Astrocyte of the spinal cord (primary cell): ENCODE measurements around the gene HIGD1C.
"Not testable (repeated sequence)": the region's sequence is repeated elsewhere in the genome, so short reads cannot be mapped to it uniquely, and the experiment has no call there.

Experiments
- DNase-seq: peaks from one replicate; pipeline ENCODE4 v3.0.0; 2011; ENCODE audit warnings: low read depth, low spot score
- H3K4me3 ChIP-seq: 2 replicates; pipeline ENCODE4 v1.5.1; 2011; ENCODE audit warnings: low read depth, mild to moderate bottlenecking, low read length, moderate library complexity
- in situ Hi-C: cut with HindIII; loops from 2 replicates; pipeline ENCODE4 v1.10.0; 2017; ENCODE audit warnings: low sequenced_read_pairs
- TF ChIP-seq, protein P1 (sequence below): IDR thresholded peaks from 2 replicates; pipeline ENCODE4 v1.5.1; 2012; ENCODE audit warnings: low read depth, mild to moderate bottlenecking, low read length, inconsistent platforms

HIGD1C gene

DNA sequence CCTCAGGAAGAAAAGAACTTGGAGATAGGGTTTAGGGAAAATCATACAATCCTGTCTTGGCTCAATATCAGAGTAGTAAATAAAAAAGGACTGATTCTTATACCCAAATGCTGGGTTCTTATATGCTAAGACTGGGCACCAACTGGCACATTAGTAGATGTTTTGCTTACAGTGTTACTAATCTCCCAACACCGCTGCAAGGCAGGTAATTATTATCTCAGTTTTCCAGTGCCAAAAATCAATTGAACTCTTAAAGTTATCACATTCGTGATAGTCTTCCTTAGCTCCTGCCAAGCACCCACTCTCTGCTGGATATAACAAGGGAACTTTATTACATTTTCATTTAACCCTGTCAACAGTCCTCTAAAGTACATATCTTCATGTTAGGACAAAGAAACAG, 25.0 kb upstream of the HIGD1C start:
- TF ChIP-seq, protein P1, sequence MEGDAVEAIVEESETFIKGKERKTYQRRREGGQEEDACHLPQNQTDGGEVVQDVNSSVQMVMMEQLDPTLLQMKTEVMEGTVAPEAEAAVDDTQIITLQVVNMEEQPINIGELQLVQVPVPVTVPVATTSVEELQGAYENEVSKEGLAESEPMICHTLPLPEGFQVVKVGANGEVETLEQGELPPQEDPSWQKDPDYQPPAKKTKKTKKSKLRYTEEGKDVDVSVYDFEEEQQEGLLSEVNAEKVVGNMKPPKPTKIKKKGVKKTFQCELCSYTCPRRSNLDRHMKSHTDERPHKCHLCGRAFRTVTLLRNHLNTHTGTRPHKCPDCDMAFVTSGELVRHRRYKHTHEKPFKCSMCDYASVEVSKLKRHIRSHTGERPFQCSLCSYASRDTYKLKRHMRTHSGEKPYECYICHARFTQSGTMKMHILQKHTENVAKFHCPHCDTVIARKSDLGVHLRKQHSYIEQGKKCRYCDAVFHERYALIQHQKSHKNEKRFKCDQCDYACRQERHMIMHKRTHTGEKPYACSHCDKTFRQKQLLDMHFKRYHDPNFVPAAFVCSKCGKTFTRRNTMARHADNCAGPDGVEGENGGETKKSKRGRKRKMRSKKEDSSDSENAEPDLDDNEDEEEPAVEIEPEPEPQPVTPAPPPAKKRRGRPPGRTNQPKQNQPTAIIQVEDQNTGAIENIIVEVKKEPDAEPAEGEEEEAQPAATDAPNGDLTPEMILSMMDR, result no peak
- H3K4me3 ChIP-seq, result peak overlapping the region; percentile 68
- no peak for DNase-seq
- in situ Hi-C loops, result no loop called here

DNA sequence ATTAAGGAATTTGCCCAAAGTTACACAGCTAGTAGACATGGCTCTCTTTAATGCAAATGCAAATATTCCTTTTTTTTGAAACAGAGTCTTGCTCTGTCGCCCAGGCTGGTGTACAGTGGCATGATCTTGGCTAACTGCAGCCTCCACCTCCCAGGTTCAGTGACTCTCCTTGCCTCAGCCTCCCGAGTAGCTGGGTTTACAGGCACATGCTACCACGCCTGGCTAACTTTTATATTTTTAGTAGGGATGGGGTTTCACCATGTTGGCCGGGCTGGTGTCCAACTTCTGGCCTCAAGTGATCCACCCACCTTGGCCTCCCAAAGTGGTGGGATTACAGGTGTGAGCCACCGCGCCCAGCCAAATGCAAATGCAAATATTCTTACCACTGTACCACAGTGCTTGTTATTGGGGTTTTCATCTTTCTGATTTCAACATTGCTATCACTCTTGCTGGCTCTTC, 24.5 kb upstream of the HIGD1C start:
- in situ Hi-C loops, result no loop called here
- H3K4me3 ChIP-seq, result peak overlapping the region; percentile 68
- TF ChIP-seq, protein P1, result no peak
- no peak for DNase-seq

DNA sequence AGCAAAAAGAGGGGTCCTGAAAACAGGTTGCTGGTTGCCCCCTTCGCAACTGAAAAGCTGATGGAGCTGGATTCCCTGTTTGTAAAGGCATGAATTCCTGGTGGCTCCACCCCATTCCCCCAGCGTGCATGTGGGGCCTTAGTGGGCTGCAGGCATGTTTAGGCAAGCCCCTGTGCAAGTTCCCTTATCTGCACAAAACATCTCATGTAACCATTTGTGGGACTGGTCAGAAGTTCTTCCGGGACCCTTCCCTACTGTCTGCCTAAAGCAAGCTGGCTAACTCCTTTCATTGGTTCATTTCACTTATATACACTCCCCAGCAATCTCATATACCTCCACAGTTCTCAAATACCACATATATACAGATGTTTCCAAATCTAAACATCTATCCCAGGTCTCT, 24.0 kb upstream of the HIGD1C start:
- TF ChIP-seq, protein P1, result no peak
- no peak for DNase-seq
- in situ Hi-C loops, result no loop called here
- no peak overlapping the region for H3K4me3 ChIP-seq

DNA sequence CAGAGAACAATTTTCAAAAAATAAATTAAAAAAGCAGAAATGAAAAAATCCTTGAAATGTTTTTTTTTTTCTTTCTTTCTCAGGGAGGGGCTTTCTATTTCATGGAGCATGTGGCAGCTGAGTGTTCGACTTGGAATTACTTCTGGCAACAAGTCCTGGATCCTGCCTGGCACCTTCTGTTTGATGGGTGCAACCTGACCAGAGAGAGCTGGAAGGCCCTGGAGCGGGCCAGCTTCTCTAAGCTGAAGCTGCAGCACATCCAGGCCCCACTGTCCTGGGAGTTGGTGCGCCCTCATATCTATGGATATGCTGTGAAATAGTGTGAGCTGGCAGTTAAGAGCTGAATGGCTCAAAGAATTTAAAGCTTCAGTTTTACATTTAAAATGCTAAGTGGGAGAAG, 22.5 kb upstream of the HIGD1C start:
- DNase-seq, result no peak
- H3K4me3 ChIP-seq, result no peak overlapping the region
- in situ Hi-C loops, result no loop called here
- TF ChIP-seq, protein P1, result no peak

DNA sequence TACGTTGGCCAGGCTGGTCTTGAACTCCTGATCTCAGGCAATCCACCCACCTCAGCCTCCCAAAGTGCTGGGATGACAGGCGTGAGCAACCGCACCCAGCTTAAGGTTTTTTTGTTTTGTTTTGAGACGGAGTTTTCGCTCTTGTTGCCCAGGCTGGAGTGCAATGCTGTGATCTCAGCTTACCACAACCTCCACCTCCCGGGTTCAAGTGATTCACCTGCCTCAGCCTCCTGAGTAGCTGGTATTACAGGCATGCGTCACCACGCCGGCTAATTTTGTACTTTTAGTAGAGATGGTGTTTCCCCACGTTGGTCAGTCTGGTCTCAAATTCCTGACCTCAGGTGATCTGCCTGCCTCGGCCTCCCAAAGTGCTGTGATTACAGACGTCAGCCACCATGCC, 21.9 kb upstream of the HIGD1C start:
- in situ Hi-C loops, H3K4me3 ChIP-seq, DNase-seq: not testable (repeated sequence)

DNA sequence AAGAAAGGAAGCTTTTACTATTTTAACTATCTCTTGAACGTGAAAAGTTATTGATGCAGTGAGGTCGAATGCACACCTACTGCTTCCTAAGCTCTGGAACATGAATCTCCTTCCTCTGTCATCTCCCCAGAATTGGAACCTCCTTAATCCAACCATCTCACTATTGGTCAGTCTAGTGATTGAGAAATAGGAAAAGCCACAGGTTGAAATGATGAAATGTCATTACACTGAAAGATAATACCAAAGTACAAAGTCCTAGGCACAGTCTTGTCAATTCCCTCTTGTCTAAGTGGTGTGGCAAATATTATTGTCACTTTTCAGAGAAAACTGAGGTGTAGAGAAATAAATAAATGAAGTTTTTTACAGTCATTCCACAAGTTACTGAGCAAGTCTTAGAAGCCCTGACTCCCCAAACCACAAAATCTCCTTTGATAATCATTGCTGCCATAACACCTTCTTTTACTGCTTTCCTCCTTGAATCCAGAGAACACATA, 19.5 kb upstream of the HIGD1C start:
- in situ Hi-C loops, result no loop called here
- no peak for DNase-seq
- TF ChIP-seq, protein P1, result no peak
- H3K4me3 ChIP-seq, result no peak overlapping the region

DNA sequence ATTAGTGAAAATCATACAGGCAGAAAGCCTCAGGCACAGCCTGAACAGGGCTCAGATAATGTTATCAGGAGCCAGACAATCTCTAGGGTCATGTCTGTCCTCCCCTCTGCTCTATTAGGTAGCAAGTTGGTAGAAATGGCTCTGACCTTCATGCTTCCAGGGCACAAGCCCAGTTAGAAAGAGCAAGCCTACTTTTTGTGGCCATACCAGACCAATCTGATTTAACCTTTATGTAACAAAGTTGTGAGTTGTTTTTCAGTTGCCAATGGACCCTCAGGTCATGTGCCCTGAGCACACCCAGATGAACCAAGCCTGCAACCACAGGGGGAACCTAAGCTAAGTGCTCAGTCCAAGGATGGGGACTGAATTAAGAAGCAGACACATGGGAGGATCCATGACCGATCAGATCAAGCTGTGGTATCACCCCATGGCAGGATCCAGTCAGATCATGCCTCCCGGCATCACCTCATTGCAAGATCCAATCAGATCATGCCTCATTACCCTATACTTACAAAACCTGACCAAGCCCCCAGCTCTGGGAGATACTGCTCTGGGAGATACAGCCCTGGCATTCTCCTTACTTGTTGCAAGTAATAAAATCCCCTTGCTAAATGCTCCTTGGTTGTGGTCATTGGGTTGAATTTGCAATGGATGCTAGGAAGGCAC, 18.8 kb upstream of the HIGD1C start:
- TF ChIP-seq, protein P1, result no peak
- in situ Hi-C loops, result no loop called here
- H3K4me3 ChIP-seq, result no peak overlapping the region
- no peak for DNase-seq
